Spleen (tissue), 11 donors: ENCODE measurements around the gene WDR18. TPM values are rescaled to one million over a fixed set of nuclear protein-coding genes. Genes with fewer than 3 reads are reported as not detected.

Experiments
- DNase-seq: peaks from one replicate; pipeline ENCODE4 v3.0.0-alpha.2; 2020
- H3K27ac ChIP-seq, 8 donors: fragments of 200-600 bp; sonication (generic) in 7 of 8; 1 replicate in 4 of 8; 2 replicates in 4 of 8; pipeline versions ENCODE4 v1.5.0 to v1.8.0; 2016 to 2021; ENCODE audit warnings: inconsistent platforms in 4 of 8, mild to moderate bottlenecking in 4 of 8, moderate library complexity in 1 of 8
- H3K27me3 ChIP-seq, 7 donors: fragments of 200-600 bp; sonication (generic) in 6 of 7; replicated peaks in 1 of 7; 1 replicate in 4 of 7; 2 replicates in 3 of 7; pipeline versions ENCODE4 v1.5.0 to v1.8.0; 2016 to 2021; ENCODE audit warnings: inconsistent platforms in 3 of 7, mild to moderate bottlenecking in 1 of 7
- H3K36me3 ChIP-seq, 6 donors: fragments of 200-600 bp; sonication (generic) in 5 of 6; 1 replicate in 4 of 6; 2 replicates in 2 of 6; pipeline versions ENCODE4 v1.5.0 to v1.8.0; 2016 to 2021; ENCODE audit warnings: inconsistent platforms in 2 of 6
- H3K4me1 ChIP-seq, 6 donors: fragments of 200-600 bp; sonication (generic) in 5 of 6; 1 replicate in 3 of 6; 2 replicates in 3 of 6; pipeline versions ENCODE4 v1.5.0 to v1.8.0; 2016 to 2021; ENCODE audit warnings: inconsistent platforms in 3 of 6
- H3K4me3 ChIP-seq, 8 donors: fragments of 200-600 bp; sonication (generic) in 7 of 8; 1 replicate in 4 of 8; 2 replicates in 4 of 8; pipeline versions ENCODE4 v1.5.0 to v1.8.0; 2016 to 2021; ENCODE audit warnings: inconsistent platforms in 4 of 8, mild to moderate bottlenecking in 4 of 8, moderate library complexity in 2 of 8
- H3K9me3 ChIP-seq, 8 donors: fragments of 200-600 bp; sonication (generic) in 7 of 8; 1 replicate in 4 of 8; 2 replicates in 4 of 8; pipeline versions ENCODE4 v1.5.0 to v1.8.0; 2016 to 2021; ENCODE audit warnings: inconsistent platforms in 4 of 8
- POLR2A ChIP-seq, 3 donors: fragments of 450-650 bp; IDR thresholded peaks; one replicate each; pipeline ENCODE4 v1.5.1; 2017; ENCODE audit warnings: antibody characterized with exemption in 3 of 3, mild to moderate bottlenecking in 1 of 3
- POLR2AphosphoS5 ChIP-seq, 3 donors: sonication (generic); formaldehyde crosslinking; IDR thresholded peaks; one replicate each; pipeline ENCODE4 v1.5.1; 2017; ENCODE audit warnings: antibody characterized with exemption in 3 of 3
- WGBS, 5 donors: extraction: QIAGEN DNeasy Blood & Tissue Kit in 3 of 5; methylation state at CpG; one replicate each; pipeline versions ENCODE4 v1.1.5 to v1.1.7; 2013 to 2018; 5-methylcytosine and 5-hydroxymethylcytosine counted together
- intact Hi-C: fragments of 100-400 bp; cut with DNase I; formaldehyde crosslinking; loops from one replicate; pipeline ENCODE4 v1.15.0; 2023; ENCODE audit warnings: low total_unique reads
- polyA plus RNA-seq, 3 donors: library from polyadenylated mRNA; stranded (reverse); fragments of 200-250 nt; gene quantifications; one replicate each; pipeline ENCODE4 v1.2.1, GENCODE V29; 2013
- total RNA-seq, 7 donors: library from RNA; depleted of rRNA in 3 of 7; stranded (reverse); fragments of >200 nt in 3 of 7; fragmentation: NEBNext Ultra II Directional in 4 of 7; extraction: Animal tissue kit (Norgen Biotek cat#: 25700) in 4 of 7; gene quantifications; one replicate each; pipeline versions ENCODE4 v1.1.0 to v1.2.1, GENCODE V29; 2016 to 2021
- TF ChIP-seq, protein P1 (sequence below), 11 experiments: fragments of 200-600 bp in 7 of 11; fragments of 450-650 bp in 4 of 11; sonication (generic) in 4 of 11; IDR thresholded peaks in 8 of 11; conservative IDR thresholded peaks in 3 of 11; 1 replicate in 7 of 11; 2 replicates in 4 of 11; pipeline versions ENCODE4 v1.4.0 to v1.8.0; 2016 to 2021; ENCODE audit warnings: antibody characterized with exemption in 11 of 11, inconsistent platforms in 4 of 11, mild to moderate bottlenecking in 1 of 11
- donor health status: healthy with polysubstance abuse.
- donor health status: DM: no; HTN: no; CAD: no; lungs with moderate emphysema.
- donor health status: DM: no; HTN: no; CAD: no.
- donor health status: Bipolar disorder and iron deficiency.
- donor health status: healthy.
- donor health status: DM: no; HTN: no; CAD: no.
- donor health status: DM: yes; HTN: yes; CAD: no.

The WDR18 gene
- total and polyA plus RNA-seq, 10 donors: 17.8 to 96.0 (median 37.5) TPM

DNA sequence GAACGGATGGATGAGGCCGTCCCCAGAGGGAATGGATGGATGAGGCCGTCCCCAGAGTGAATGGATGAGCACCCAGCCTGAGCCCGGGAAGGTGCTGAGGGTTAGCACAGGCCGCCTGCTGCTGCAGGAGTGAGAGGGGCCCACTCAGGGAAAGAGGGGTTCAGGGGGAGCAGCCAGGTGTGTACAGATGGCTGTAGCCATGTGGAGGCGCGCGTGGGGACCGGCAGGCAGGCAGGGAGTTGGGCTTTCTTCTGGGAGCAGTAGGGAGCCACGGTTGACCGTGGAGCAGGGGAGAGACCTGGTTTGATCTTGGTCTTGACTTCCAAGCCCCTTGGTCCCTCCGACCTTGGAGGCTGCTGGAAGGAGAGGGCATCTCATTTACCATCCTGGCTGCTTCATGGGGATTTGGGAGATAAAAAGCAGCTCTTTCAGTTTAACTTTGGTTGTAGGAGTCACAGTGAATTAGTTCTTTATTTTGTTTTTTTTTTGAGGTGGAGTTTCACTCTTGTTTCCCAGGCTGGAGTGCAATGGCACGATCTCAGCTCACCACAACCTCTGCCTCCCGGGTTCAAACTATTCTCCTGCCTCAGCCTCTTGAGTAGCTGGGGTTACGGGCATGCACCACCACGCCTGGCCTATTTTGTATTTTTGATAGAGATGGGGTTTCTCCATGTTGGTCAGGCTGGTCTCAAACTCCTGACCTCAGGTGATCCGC, 33.6 kb upstream of the WDR18 start:
- intact Hi-C loops: no loop called here
- H3K36me3 ChIP-seq: peaks cover 0 to 14% (median 0%) of the 10 kb centered on the region in 6 donors
- H3K9me3 ChIP-seq: no peaks in the 10 kb centered on the region
- peak overlapping the region in 1 of 8 donors; percentile 79 for H3K27ac ChIP-seq
- TF ChIP-seq POLR2A (IDR thresholded peaks at IDR 0.05) (no peak), POLR2AphosphoS5 (IDR thresholded peaks at IDR 0.05) (peak in 1 of 3 donors; percentile 12)
- WGBS, 5 donors: 84 to 87% (median 86%) methylated on average over 17 of the region's 17 CpGs
- no peak overlapping the region for H3K4me3 ChIP-seq
- no peaks in the 10 kb centered on the region for H3K27me3 ChIP-seq
- H3K4me1 ChIP-seq: peaks cover 8 to 94% (median 65%) of the 10 kb centered on the region in 6 donors
- no peak for DNase-seq

DNA sequence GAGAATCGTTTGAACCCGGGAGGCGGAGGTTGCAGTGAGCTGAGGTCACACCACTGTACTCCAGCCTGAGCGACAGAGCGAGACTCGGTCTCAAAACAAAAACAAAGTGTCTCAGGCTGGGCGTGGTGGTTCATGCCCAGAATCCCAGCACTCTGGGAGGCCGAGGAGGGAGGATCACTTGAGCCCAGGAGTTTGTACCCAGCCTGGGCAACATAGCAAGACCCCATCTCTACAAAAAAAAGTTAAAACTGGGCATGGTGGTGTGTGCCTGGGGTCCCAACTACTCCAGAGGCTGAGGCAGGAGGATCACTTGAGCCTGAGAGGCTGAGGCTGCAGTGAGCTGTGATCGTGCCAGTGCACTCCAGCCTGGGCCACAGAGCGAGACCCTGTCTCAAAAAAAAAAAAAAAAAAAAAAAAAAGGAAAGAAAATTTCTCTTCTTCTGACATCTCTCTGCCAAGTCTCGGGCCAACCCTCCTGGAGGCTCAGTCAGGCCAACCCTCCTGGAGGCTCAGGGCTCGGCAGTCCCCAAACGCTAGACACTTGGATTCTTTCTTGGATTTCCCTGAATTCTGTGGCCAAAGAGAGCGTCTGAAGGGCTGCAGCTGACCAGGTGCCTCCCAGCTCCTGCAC, 32.0 kb upstream of the WDR18 start:
- peak overlapping the region in 4 of 8 donors; percentile 29 to 79 (median 67) for H3K27ac ChIP-seq
- peaks cover 8 to 97% (median 60%) of the 10 kb centered on the region in 6 donors for H3K4me1 ChIP-seq
- no peak for TF ChIP-seq POLR2A (IDR thresholded peaks at IDR 0.05)
- TF ChIP-seq, protein P1, sequence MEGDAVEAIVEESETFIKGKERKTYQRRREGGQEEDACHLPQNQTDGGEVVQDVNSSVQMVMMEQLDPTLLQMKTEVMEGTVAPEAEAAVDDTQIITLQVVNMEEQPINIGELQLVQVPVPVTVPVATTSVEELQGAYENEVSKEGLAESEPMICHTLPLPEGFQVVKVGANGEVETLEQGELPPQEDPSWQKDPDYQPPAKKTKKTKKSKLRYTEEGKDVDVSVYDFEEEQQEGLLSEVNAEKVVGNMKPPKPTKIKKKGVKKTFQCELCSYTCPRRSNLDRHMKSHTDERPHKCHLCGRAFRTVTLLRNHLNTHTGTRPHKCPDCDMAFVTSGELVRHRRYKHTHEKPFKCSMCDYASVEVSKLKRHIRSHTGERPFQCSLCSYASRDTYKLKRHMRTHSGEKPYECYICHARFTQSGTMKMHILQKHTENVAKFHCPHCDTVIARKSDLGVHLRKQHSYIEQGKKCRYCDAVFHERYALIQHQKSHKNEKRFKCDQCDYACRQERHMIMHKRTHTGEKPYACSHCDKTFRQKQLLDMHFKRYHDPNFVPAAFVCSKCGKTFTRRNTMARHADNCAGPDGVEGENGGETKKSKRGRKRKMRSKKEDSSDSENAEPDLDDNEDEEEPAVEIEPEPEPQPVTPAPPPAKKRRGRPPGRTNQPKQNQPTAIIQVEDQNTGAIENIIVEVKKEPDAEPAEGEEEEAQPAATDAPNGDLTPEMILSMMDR (IDR thresholded peaks at IDR 0.05 in 8 of 11, conservative IDR thresholded peaks at IDR 0.05 in 3 of 11): no peak
- TF ChIP-seq POLR2AphosphoS5 (IDR thresholded peaks at IDR 0.05): no peak
- intact Hi-C loops: no loop called here
- no peak for DNase-seq
- 67 to 77% (median 72%) methylated on average over 14 of the region's 14 CpGs for WGBS, 5 donors
- peak overlapping the region in 1 of 8 donors; percentile 54 for H3K4me3 ChIP-seq
- H3K27me3 ChIP-seq: no peaks in the 10 kb centered on the region
- H3K36me3 ChIP-seq: peaks cover 0 to 10% (median 0%) of the 10 kb centered on the region in 6 donors
- no peaks in the 10 kb centered on the region for H3K9me3 ChIP-seq

DNA sequence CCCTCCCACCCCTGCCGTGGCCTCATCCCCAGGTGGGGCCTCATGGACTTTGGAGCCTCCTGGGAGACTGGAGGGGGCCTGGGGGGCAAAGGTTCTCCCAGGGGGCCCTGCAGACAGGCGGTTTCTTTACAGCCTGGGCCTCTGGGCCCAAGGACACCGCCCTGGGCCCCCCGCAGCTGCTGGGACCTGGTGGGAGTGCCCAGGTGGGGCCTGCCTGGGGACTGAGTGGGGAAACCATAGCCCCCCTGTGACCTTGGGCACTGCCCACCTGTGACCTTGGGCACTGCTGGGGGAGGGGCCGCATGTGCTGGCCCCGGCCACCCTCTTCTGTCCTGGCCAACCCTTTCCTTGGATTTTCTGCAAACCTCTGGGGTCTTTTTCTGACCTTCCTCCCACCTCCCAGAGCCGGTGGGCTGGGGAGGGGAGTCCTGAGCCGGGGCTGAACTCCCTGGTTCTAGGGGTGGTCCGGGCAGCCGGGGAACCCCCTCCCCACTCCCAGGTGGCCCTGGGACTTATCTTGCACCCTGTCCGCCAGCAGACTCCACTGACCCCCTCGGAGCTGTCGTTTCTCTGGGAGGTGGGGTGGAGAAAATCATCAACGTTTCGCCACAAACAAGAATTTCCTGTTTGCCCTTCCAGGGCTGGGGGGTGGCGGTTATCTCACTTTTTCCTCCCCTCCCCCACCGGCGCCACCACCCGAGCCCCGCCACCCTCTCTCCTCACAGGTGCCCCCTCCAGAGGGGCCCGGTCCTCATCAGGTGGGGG, 31.3 kb upstream of the WDR18 start:
- Histone ChIP-seq H3K9me3 (no peaks in the 10 kb centered on the region), H3K27me3 (no peaks in the 10 kb centered on the region), H3K4me3 (peak overlapping the region in 5 of 8 donors; percentile 4 to 54 (median 17)), H3K36me3 (peaks cover 0 to 5% (median 0%) of the 10 kb centered on the region in 6 donors), H3K4me1 (peaks cover 8 to 92% (median 54%) of the 10 kb centered on the region in 6 donors), H3K27ac (peak overlapping the region in 6 of 8 donors; percentile 4 to 79 (median 62))
- DNase-seq: no peak
- WGBS, 5 donors: 11 to 20% (median 15%) methylated on average over 19 to 21 of the region's 21 CpGs
- TF ChIP-seq POLR2A (IDR thresholded peaks at IDR 0.05) (no peak), POLR2AphosphoS5 (IDR thresholded peaks at IDR 0.05) (no peak)
- TF ChIP-seq, protein P1 (IDR thresholded peaks at IDR 0.05 in 8 of 11, conservative IDR thresholded peaks at IDR 0.05 in 3 of 11): no peak
- intact Hi-C loops: no loop called here

DNA sequence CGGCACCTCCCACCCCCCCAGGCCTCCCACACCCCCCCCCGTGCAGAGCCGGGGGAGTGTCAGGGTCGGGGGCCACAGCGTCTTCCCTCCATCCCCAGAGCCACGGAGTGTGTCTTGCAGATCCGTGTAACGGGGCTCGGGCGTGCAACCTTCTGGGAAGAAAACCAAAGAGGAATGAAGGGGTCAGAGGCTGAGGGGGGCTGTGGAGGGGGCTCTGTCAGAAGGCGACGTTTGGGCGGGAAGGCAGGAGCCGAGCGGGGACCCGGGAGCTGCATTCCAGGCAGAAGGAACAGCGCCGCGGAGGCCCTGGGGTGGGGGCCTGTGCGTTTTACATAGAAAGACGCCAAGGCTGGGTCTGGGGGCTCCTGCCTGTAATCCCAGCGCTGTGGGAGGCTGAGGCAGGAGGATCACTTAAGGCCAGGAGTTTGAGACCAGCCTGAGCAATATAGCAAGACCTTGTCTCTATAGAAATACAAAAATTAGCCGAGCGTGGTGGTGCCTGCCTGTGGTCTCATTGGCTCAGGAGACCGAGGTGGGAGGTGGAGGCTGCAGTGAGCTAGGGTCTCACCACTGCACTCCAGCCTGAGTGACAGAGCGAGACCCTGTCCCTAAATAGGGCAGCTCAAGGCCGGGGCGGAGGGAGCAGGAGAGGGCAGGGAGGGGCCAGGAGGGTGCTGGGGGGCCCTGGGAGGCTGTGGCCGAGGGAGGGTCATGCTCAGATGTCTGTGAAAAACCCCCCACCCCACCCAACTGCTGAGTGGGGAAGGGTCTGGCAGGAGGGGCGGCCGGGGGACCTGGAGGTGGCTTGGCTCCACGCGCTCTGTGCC, 30.5 kb upstream of the WDR18 start:
- TF ChIP-seq, protein P1 (IDR thresholded peaks at IDR 0.05 in 8 of 11, conservative IDR thresholded peaks at IDR 0.05 in 3 of 11): no peak
- no peak for TF ChIP-seq POLR2AphosphoS5 (IDR thresholded peaks at IDR 0.05)
- TF ChIP-seq POLR2A (IDR thresholded peaks at IDR 0.05): no peak
- H3K4me3 ChIP-seq: peak overlapping the region in 5 of 8 donors; percentile 4 to 54 (median 17)
- peaks cover 8 to 84% (median 46%) of the 10 kb centered on the region in 6 donors for H3K4me1 ChIP-seq
- no peaks in the 10 kb centered on the region for H3K36me3 ChIP-seq
- H3K9me3 ChIP-seq: no peaks in the 10 kb centered on the region
- intact Hi-C loops: no loop called here
- DNase-seq: no peak
- no peaks in the 10 kb centered on the region for H3K27me3 ChIP-seq
- 44 to 57% (median 50%) methylated on average over 33 of the region's 33 CpGs for WGBS, 5 donors
- H3K27ac ChIP-seq: peak overlapping the region in 4 of 8 donors; percentile 57 to 79 (median 67)
